ENCODE measurements around the gene CCDC102A.

Gene CCDC102A

DNA sequence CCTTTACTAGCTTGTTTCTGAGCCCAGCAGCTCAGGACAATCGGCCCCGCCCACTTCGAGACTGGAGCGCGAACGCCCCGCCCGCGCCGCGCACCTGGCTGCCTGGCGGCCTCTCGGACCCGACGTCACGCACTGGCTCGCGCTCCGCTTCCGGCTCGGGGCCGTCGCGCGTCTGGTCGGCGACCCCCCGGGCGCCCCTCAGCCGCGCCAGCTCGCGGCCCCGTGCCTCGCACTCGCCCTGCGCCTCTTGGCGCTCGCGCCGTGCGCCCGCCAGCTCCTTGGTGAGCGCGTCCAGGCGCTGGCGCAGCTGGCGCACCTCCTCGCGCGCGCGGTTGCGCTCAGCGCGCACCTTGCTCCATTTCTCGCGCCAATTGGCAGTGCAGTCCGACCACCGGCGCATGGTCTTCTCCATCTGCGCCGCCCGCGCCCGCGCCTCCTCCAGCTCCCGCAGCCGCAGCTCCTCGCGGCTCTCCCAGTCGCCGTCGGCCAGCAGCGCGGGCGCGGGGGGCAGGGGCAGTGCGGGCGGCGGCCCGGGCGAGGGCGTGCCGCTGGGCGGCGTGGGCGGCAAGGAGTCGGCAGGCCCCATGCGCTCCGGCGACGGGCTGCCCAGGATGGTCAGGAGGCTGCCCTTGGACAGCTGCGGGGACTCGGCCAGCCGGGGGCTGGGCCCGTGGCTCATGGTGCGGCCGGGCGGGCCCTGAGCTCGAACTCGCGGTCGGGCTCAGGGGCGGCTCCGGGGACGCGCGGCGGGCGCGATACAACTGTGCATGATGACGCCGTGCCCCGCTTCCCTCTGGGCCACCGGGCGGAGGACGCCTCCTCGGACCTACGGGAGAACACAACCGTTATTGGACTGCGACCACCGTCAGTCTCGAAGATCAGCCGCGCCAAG is 7.6 kb downstream of the CCDC102A start:
- DNase-seq: no peak
- in situ Hi-C loops (cut with HindIII; ENCODE audit: low pct_ligation_motif_present, low pct_unique_long_range_greater_than_20kb, low sequenced_read_pairs): no loop called here

DNA sequence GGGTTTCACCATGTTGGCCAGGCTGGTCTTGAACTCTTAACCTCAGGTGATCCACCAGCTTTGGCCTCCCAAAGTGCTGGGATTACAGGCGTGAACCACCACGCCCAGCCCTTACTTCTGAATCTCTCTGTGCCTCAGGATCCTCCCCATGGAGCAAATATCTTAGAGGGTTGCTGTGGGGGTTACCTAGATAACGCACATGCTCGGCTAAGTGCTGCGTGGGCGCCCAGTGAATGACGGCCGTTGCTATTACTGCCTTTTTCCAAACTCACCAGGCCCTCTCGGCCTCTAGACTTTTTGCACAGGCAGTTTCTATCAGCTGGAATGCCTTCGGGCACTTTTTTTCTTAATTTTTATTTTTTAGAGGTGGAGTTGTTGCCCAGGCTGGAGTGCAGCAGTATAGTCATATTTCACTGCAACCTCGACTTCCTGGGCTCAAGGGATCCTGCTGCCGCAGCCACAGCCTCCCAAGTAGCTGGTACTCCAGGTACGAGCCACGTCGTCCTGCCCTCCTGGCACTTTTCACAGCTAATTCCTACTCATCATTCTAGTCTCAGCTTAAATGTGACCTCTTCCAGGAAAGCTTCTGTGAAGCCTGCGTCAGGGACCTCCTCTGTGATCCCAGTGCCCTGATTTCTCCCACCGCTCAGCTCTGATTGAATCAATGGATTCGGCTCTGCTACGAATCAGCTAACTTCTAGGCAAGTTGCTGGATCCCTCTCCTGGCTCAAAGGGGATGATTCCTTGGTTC is 8.6 kb downstream of the CCDC102A start:
- no peak for DNase-seq
- in situ Hi-C loops (cut with HindIII; ENCODE audit: low pct_ligation_motif_present, low pct_unique_long_range_greater_than_20kb, low sequenced_read_pairs): no loop called here

DNA sequence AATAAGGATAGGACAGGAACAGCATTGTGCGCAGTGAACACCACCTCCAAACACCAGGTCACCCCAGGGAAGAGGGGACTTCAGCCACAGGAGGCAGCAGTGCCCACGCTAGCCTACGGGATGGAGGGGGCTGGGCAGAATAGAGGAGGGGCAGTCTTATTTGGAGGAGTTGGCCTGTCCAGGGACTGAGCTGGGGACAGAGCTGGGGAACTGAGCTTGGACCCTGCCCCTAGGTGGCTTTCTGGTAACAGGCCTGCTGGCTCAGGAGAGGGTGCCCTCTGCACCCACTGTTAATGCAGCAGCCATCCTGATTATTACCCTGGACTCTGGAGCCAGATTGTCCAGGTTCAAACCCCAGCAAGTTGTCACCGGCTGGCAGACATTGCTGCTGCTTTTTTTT is 9.3 kb downstream of the CCDC102A start:
- in situ Hi-C loops (cut with HindIII; ENCODE audit: low pct_ligation_motif_present, low pct_unique_long_range_greater_than_20kb, low sequenced_read_pairs): no loop called here
- DNase-seq: no peak

DNA sequence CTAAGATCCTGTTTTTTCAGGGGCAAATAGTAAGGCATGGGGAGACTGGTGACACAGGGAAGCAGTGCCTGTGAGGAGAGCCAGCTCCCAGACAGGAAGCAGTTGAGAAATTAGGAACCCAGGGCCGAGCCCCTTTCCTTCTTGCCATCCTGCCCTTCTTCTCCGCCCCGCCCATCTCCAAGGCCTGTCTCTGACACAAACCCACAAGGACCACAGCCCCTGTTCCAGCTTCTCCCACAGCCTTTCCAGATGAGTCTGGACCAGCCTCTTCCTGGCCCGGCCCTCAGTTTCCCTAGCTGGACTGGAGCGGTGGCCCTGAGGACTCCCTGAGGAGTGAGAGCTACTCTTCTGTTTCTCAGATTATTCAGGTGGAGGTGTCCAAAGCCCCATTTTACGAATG is 9.9 kb downstream of the CCDC102A start:
- DNase-seq: no peak
- in situ Hi-C loops (cut with HindIII; ENCODE audit: low pct_ligation_motif_present, low pct_unique_long_range_greater_than_20kb, low sequenced_read_pairs): no loop called here

DNA sequence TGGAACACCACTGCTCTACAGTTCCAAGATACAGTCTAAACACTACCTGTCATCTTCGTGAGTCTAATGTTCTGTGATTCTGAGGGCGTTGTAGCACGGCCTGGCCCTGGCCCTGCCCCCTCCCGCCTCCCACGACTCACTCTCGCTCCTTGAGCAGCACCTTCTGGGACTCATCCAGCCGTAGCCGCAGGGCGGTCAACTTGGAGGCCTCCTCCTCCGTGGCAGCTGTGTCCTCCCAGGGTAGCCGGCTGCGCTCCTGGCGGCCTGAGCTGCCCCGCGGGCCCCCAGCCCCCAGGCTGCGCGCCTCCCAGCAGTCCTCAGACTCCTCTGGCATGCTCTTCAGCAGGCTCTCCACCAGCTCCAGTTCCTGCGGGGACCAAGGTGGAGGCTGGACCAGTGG is 10.6 kb downstream of the CCDC102A start:
- DNase-seq: peak; percentile 60

DNA sequence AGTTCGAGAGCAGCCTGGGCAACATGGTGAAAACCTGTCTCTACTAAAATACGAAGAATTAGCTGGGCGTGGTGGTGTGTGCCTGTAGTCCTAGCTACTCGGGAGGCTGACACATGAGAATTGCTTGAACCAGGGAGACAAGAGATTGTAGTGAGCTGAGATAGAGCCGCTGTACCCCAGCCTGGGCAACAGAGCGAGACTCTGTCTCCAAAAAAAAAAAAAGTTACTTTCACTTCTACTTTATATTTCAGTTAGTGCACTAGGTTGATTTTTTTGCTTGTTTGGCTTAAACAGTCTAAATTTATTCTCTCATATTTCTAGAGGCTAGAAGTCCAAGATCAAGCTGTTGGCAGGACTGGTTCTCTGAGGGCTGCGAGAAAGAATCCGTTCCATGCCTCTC is 13.4 kb downstream of the CCDC102A start:
- no peak for DNase-seq
- in situ Hi-C loops (cut with HindIII; ENCODE audit: low pct_ligation_motif_present, low pct_unique_long_range_greater_than_20kb, low sequenced_read_pairs): no loop called here

More for the DNA sequence above, 10.6 kb downstream of the CCDC102A start:
- in situ Hi-C loops (cut with HindIII; ENCODE audit: low pct_ligation_motif_present, low pct_unique_long_range_greater_than_20kb, low sequenced_read_pairs): no loop called here

DNA sequence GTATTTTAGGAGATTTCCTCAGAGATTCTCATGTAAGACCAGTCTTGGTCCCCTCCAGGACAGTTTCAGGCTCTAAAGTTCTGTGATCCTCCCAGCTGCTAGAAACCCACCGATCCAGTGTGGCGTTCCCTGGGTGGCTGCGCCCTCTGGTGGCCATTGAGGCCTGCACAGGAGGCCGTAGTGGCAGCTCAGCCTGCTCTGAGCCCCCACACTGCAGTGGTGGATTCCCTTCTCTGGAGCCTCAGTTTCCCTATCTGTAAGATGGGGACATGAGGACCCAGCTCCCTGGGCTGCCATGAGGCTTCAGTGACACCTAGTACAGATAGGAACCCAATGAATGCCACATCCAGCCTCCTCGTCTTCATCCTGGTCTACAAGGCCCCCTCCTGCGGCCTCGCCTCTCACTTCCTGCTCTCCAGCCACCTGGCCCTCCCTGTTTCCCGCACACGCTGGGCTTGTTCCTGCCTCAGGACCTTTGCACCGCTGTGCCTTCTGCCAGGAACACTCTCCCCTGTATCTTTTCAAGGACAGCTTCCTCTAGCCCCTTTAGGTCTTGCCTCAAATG is 16.5 kb downstream of the CCDC102A start:
- DNase-seq: peak; percentile 79
- in situ Hi-C loops (cut with HindIII; ENCODE audit: low pct_ligation_motif_present, low pct_unique_long_range_greater_than_20kb, low sequenced_read_pairs): no loop called here

DNA sequence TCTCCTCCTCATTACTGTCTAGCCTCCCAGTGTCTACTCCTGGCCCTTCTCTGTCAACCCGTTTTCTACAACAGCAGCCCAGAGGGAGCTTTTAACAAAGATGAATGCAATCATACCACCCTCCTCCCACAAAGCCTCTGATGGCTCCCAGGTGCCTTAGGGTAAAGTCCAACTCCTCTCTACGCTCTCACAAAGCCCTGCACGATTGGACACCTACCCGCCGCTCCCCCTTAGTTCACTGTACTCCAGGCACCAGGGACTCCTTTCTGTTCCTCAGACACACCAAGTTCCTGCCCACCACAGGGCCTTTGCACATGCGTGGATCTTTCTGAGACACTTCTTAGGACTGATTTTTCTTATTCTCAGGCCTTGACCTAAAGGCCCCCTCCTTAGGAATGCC is 17.4 kb downstream of the CCDC102A start:
- in situ Hi-C loops (cut with HindIII; ENCODE audit: low pct_ligation_motif_present, low pct_unique_long_range_greater_than_20kb, low sequenced_read_pairs): no loop called here
- DNase-seq: no peak

DNA sequence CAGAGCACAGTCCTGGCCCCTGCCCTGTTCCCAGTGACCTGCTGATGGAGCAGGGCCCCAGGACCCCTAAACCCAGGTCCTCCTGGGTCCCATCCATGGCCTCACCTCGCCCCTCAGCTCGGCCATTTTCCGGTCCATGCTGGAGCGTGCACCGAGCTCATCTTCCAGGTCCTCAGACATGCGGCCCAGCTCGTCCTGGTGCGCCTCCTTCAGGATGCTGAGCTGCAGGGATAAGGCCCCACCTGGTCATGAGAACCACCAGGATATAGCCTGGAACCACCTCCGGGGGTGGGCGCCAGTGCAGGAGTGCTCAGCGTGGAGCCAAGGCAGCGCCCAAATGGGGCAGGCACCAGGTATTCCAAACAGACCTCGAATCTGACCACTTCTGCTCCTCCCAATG is 17.9 kb downstream of the CCDC102A start:
- DNase-seq: no peak
- in situ Hi-C loops (cut with HindIII; ENCODE audit: low pct_ligation_motif_present, low pct_unique_long_range_greater_than_20kb, low sequenced_read_pairs): no loop called here

DNA sequence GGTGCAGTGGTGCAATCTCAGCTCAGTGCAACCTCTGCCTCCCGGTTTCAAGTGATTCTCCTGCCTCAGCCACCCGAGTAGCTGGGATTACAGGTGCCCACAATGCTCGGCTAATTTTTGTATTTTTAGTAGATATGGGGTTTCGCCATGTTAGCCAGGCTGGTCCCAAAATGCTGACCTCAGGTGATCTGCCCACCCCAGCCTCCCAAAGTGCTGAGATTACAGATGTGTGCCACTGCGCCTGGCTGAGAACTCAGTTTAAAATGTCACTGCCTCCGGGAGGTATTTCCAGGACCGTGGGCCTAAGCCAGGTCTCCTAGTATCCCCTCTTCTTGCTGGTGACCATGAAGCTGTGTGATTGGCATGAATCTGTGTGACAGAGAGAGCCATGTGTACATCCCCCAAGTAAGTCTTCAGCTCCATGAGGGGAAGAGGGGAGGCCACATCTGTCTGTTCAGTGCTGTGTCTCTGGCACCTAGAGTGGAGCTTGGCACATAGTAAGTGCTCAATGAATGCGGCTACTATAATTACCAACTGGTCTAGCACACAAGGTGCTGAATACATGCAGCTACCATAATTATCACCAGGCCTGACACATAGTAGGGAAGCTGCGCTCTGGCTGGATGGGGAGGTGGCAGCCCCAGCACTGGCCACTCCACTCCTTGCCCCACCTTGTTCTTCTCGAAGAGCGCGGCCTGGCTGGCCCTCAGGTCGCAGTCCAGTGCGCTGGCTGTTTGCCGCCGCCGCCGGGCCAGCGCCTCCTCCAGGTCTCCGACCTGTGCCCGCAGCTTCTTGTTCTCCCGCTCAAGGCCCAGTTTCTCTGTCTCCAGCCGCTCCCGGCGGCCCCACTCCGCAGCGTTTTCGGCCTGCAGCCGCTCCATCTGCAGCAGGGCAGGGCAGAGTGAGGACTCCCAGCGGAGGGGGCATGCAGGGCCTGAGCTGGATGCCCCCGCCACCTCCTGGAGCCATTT is 18.7 kb downstream of the CCDC102A start:
- DNase-seq: no peak
- in situ Hi-C loops (cut with HindIII; ENCODE audit: low pct_ligation_motif_present, low pct_unique_long_range_greater_than_20kb, low sequenced_read_pairs): no loop called here

DNA sequence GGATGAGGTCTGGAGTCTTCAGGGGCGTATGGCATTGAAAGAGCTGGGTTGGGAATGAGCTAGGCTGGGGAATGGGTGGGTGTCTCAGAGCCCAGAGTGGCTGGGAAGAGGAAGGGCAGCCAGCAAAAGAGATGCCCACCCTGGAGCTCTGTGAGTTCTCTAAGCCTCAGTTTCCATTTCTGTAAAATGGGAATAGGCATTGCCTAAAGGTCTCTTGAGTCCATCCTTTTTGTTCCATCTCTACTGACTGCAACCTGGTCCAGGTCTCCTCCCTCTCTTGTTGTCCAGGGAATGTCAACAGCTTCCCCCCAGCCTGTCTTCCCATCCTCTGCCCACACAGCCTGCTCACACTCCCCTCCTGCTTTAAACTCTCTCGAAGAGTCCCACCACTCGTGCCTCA is 19.6 kb downstream of the CCDC102A start:
- no peak for DNase-seq
- in situ Hi-C loops (cut with HindIII; ENCODE audit: low pct_ligation_motif_present, low pct_unique_long_range_greater_than_20kb, low sequenced_read_pairs): no loop called here

DNA sequence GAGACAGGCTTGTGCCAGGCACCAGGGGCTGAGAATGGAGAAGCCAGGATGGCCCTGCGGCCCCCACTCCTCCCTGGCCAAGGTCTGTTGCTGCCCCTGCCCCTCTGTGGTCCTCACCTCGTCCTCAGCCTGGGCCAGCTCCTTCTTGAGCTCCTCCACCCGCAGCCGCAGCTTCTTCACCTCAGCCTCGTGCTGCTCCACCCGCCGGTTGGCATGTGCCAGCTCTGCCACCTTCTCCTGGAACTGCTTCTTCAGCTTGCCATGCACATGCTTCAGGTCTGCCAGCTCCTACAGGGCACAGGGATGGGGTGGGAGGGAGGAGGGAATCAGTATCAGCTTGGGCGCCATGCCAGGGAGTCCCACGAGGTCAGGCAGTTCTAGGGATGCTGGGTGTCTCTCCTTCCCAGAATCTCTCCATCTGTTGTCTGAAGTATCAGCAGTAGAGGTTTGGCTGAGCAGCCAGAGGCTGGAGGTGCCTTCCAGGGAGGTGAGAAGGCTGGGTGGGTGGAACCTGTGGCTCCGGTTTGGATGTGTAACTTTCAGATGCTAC is 20.1 kb downstream of the CCDC102A start:
- DNase-seq: no peak
- in situ Hi-C loops (cut with HindIII; ENCODE audit: low pct_ligation_motif_present, low pct_unique_long_range_greater_than_20kb, low sequenced_read_pairs): no loop called here

DNA sequence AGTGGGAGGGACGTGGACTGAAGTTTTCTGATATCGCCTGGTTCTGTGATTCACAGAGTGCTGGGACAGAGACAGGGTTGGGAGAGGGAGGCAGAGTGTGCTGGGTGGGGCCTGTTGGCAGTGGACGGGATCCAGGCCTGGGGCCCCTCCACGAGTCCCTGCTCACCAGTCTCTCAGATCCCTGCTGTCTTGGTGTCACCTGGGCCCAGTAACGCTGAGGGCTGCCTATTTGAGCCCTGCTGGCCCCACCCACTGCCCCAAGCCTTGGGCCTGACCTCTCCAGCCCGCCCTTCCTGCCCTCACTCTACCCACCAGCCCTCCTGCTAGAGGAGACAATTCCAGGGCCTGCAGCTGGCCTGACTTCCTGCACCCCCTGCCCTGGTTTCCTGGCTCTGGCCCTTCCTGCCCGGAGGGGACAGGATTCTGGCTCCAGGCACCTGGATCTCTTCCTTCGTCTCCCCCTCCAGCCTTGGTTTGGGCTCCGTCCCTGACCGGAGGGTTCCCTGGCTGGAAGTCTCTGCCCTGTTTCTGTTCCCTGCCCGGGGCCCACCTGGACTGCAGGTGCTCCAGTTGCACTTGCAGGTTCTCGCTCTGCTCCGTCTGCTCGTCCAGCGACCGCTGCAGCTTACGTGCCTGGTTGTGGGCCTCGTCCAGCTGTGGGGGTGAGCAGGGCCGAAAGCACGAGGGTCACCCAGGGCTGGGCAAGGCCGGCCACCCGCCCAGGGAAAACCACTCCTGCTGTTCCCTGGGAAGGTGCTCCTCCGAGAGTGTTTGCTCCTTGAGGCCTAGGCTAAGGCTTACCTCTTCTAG is 21.4 kb downstream of the CCDC102A start:
- no peak for DNase-seq
- in situ Hi-C loops (cut with HindIII; ENCODE audit: low pct_ligation_motif_present, low pct_unique_long_range_greater_than_20kb, low sequenced_read_pairs): no loop called here

DNA sequence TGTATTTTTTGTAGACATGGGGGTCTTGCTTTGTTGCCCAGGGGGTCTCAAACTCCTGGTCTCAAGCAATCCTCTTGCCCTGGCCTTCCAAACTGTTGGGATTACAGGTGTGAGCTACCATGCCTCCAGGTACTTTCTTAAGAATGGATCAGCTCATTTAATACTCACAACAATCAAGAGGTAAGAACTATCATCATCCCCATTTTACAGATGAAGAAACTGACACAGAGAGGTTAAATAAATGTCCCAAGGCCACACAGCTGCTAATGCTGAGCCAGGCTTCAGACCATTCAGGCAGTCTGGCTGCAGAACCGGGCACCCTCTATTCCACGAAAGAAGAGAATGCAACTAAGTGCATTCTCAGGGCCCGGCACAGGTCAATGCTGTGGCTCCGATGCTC is 22.0 kb downstream of the CCDC102A start:
- in situ Hi-C loops (cut with HindIII; ENCODE audit: low pct_ligation_motif_present, low pct_unique_long_range_greater_than_20kb, low sequenced_read_pairs): no loop called here
- DNase-seq: no peak

DNA sequence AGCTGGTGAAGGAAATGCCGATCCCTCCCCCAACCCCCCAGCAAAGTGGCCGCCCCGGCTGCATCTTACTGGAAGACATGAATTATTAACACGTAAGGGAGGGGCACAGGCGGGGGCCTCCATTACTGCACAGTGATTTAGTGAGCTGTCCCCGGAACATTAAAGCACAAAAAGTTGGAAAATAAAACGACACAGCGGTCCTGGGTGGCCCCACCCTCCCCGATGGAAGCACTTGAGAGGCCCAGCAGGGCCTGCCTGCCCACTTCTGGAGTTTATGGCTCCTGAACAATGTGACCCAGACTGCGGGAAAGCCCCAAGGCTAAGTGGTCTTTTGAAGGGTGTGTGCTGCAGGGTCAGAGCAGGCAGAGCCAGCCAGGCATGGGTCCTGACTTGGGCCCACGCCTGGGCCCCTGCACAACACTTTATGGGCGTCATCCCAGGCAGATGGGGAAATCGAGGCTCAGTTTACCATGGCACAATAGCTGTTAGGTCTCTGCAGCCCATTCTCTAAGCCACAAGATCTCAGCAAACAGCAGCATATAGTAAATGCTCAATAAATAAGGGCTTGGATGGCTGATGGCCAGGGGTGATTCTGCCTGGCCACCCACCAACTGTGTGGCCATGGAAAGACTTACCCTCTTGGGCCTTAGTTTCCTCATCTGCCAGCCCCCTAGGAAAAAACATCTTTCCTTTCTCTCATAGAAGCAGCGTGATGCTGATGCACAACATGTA is 22.8 kb downstream of the CCDC102A start:
- in situ Hi-C loops (cut with HindIII; ENCODE audit: low pct_ligation_motif_present, low pct_unique_long_range_greater_than_20kb, low sequenced_read_pairs): no loop called here
- DNase-seq: peak; percentile 50

DNA sequence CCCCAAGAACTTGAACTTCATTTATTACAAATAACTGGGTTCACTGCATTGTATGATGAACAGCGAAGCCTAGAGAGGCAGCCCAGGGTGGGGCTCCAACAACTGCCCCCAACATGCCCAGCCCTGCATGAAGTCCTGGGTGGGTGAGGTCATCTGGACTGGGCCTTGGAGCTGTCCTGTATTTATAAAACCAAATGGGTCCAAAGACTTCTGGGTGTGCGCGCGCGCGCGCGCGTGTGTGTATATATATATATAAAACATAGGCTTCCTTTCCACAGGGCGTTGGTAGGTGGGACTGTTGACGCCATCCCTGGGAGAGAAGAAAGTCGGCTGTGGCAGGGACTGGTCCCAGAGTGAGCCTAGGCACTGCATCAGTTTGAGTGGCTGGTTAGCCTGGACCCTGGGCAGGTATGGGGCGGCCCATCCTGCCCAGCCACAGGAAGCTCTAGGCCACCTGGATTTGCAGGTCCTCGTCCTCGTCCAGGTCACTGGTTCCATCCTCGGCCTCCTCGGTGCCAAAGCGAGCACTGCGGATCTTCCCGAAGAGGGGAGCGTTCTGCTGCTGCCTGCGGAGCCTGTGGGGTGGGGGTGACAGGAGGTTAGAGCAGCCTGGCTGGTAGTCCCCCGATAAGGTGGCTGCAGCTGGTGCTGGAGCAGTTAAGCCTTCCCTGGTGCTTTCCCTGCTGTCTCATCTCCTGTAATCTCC is 23.9 kb downstream of the CCDC102A start:
- in situ Hi-C loops (cut with HindIII; ENCODE audit: low pct_ligation_motif_present, low pct_unique_long_range_greater_than_20kb, low sequenced_read_pairs): no loop called here
- DNase-seq: no peak

Data from ACHN (cell line).